BLaER1 treated with 17β-estradiol and CSF1 and Interleukin-3, amounts not matched to agents 10 nM and 100 nM (cell line): Measurements from ENCODE around the gene PPIH.
"Not testable (repeated sequence)": the region's sequence is repeated elsewhere in the genome, so short reads cannot be mapped to it uniquely, and the experiment has no call there.

ENCODE experiments used
- H3K27ac ChIP-seq, 11 experiments: shearing (Covaris generic); formaldehyde crosslinking; 2 replicates each; pipeline ENCODE4 v1.8.1; 2022
- H3K27me3 ChIP-seq, 11 experiments: shearing (Covaris generic); formaldehyde crosslinking; 2 replicates each; pipeline ENCODE4 v1.8.1; 2022
- H3K36me3 ChIP-seq, 11 experiments: shearing (Covaris generic); formaldehyde crosslinking; 2 replicates each; pipeline ENCODE4 v1.8.1; 2022
- H3K4me1 ChIP-seq, 10 experiments: shearing (Covaris generic); formaldehyde crosslinking; 2 replicates each; pipeline ENCODE4 v1.8.1; 2022
- H3K4me2 ChIP-seq, 11 experiments: shearing (Covaris generic); formaldehyde crosslinking; 2 replicates each; pipeline ENCODE4 v1.8.1; 2022
- H3K4me3 ChIP-seq, 10 experiments: shearing (Covaris generic); formaldehyde crosslinking; 2 replicates each; pipeline ENCODE4 v1.8.1; 2022
- H3K9ac ChIP-seq, 11 experiments: shearing (Covaris generic); formaldehyde crosslinking; 2 replicates each; pipeline ENCODE4 v1.8.1; 2022
- H3K9me3 ChIP-seq, 11 experiments: shearing (Covaris generic); formaldehyde crosslinking; replicated peaks in 1 of 11; 2 replicates each; pipeline ENCODE4 v1.8.1; 2022
- H4K20me1 ChIP-seq, 11 experiments: shearing (Covaris generic); formaldehyde crosslinking; 2 replicates each; pipeline ENCODE4 v1.8.1; 2022
- Cebpa-rat ChIP-seq, 11 experiments: shearing (Covaris generic); IDR thresholded peaks; 2 replicates each; pipeline ENCODE4 v1.8.1; 2022

PPIH gene

GRCh38 chr1:42680055-42680454, 21.8 kb downstream of the PPIH start:
- Histone ChIP-seq H3K27ac (no peak overlapping the region; a peak in 1 of 22 replicates), H3K9me3 (no peaks in the 10 kb centered on the region), H3K4me2 (peak overlapping the region; percentile 88 to 97 (median 92)), H3K9ac (peak overlapping the region in 1 of 11 experiments; percentile 93; a peak in 1 of 22 replicates), H3K27me3 (no peaks in the 10 kb centered on the region), H3K4me3 (peak overlapping the region in 1 of 10 experiments; percentile 95; a peak in 3 of 20 replicates), H4K20me1 (peaks cover 22 to 24% (median 23%) of the 10 kb centered on the region in 11 experiments), H3K36me3 (peaks cover 32 to 53% (median 45%) of the 10 kb centered on the region in 11 experiments), H3K4me1 (peaks cover 33 to 41% (median 36%) of the 10 kb centered on the region in 10 experiments)
- TF ChIP-seq Cebpa-rat (IDR thresholded peaks at IDR 0.05) = no peak

GRCh38 chr1:42680921-42681683, 22.9 kb downstream of the PPIH start:
- no peak for TF ChIP-seq Cebpa-rat (IDR thresholded peaks at IDR 0.05)
- peaks cover 42 to 48% (median 46%) of the 10 kb centered on the region in 10 experiments for H3K4me1 ChIP-seq
- H3K9me3 ChIP-seq = no peaks in the 10 kb centered on the region
- H3K27me3 ChIP-seq = no peaks in the 10 kb centered on the region
- peaks cover 30 to 53% (median 45%) of the 10 kb centered on the region in 11 experiments for H3K36me3 ChIP-seq
- peak overlapping the region; percentile 85 to 98 (median 93) for H3K27ac ChIP-seq
- peak overlapping the region; percentile 88 to 97 (median 92) for H3K4me2 ChIP-seq
- H4K20me1 ChIP-seq = peaks cover 32 to 35% (median 33%) of the 10 kb centered on the region in 11 experiments
- H3K9ac ChIP-seq = peak overlapping the region; percentile 89 to 97 (median 93)
- H3K4me3 ChIP-seq = peak overlapping the region; percentile 79 to 98 (median 94)

- Histone ChIP-seq H3K9me3 (no peaks in the 10 kb centered on the region), H3K4me2 (peak within 1 kb of the TSS; percentile 92 to 99 (median 96)), H3K27me3 (no peaks in the 10 kb centered on the region), H3K4me3 (peak within 1 kb of the TSS; percentile 79 to 98 (median 94)), H3K27ac (peak within 1 kb of the TSS; percentile 85 to 98 (median 93)), H4K20me1 (peaks cover 40 to 43% (median 41%) of the 10 kb centered on the region in 11 experiments), H3K9ac (peak within 1 kb of the TSS; percentile 89 to 97 (median 93)), H3K36me3 (peaks cover 35 to 53% (median 45%) of the 10 kb centered on the region in 11 experiments), H3K4me1 (peaks cover 50 to 56% (median 54%) of the 10 kb centered on the region in 10 experiments)
- no peak for TF ChIP-seq Cebpa-rat (IDR thresholded peaks at IDR 0.05)
Measured at GRCh38 chr1:42681741-42682483, 23.7 kb downstream of the PPIH start, which contains the start of gene YBX1. Gene YBX1 (plus strand): TSS chr1:42682418. CDS start chr1:42682566, 148 bp downstream.

- H3K4me1 ChIP-seq = peaks cover 55 to 61% (median 59%) of the 10 kb centered on the region in 10 experiments
- peaks cover 40 to 53% (median 45%) of the 10 kb centered on the region in 11 experiments for H3K36me3 ChIP-seq
- peak overlapping the region; percentile 89 to 97 (median 93) for H3K9ac ChIP-seq
- peak overlapping the region in 1 of 11 experiments; percentile 92; a peak in 1 of 22 replicates for H3K4me2 ChIP-seq
- not testable (repeated sequence) for H3K9me3 ChIP-seq, H3K27me3 ChIP-seq
- H4K20me1 ChIP-seq = peaks cover 45 to 48% (median 46%) of the 10 kb centered on the region in 11 experiments
- peak overlapping the region; percentile 79 to 98 (median 94) for H3K4me3 ChIP-seq
- peak overlapping the region; percentile 78 to 98 (median 93) for H3K27ac ChIP-seq
Measured at GRCh38 chr1:42682484-42682738, 24.2 kb downstream of the PPIH start.

- H3K27ac ChIP-seq = peak overlapping the region; percentile 78 to 98 (median 93)
- peaks cover 51 to 53% (median 52%) of the 10 kb centered on the region in 11 experiments for H4K20me1 ChIP-seq
- H3K36me3 ChIP-seq = peaks cover 45 to 53% (median 50%) of the 10 kb centered on the region in 11 experiments
- H3K9me3 ChIP-seq = no peaks in the 10 kb centered on the region
- H3K4me2 ChIP-seq = peak overlapping the region; percentile 85 to 99 (median 93)
- peaks cover 61 to 67% (median 64%) of the 10 kb centered on the region in 10 experiments for H3K4me1 ChIP-seq
- H3K27me3 ChIP-seq = no peaks in the 10 kb centered on the region
- no peak for TF ChIP-seq Cebpa-rat (IDR thresholded peaks at IDR 0.05)
- H3K9ac ChIP-seq = peak overlapping the region; percentile 89 to 97 (median 93)
- peak overlapping the region; percentile 79 to 98 (median 94) for H3K4me3 ChIP-seq
Measured at GRCh38 chr1:42682739-42683531, 24.7 kb downstream of the PPIH start.

- Histone ChIP-seq H3K27me3 (no peaks in the 10 kb centered on the region), H3K27ac (peak overlapping the region in 2 of 11 experiments; percentile 91 to 93; a peak in 2 of 22 replicates), H3K4me1 (peaks cover 70 to 77% (median 73%) of the 10 kb centered on the region in 10 experiments), H3K36me3 (peaks cover 51 to 62% (median 62%) of the 10 kb centered on the region in 11 experiments), H3K9ac (peak overlapping the region; percentile 89 to 97 (median 93)), H3K4me2 (peak overlapping the region; percentile 85 to 99 (median 93)), H3K4me3 (peak overlapping the region; percentile 79 to 98 (median 94)), H4K20me1 (peaks cover 63 to 65% (median 64%) of the 10 kb centered on the region in 11 experiments), H3K9me3 (no peaks in the 10 kb centered on the region)
- TF ChIP-seq Cebpa-rat (IDR thresholded peaks at IDR 0.05) = no peak
Measured at GRCh38 chr1:42684139-42684538, 25.9 kb downstream of the PPIH start.

- Histone ChIP-seq H3K9ac (peak overlapping the region in 6 of 11 experiments; percentile 0 to 90 (median 26); a peak in 6 of 22 replicates), H3K9me3 (no peaks in the 10 kb centered on the region), H4K20me1 (peaks cover 85 to 88% (median 86%) of the 10 kb centered on the region in 11 experiments), H3K4me1 (peaks cover 51 to 76% (median 64%) of the 10 kb centered on the region in 10 experiments), H3K27me3 (no peaks in the 10 kb centered on the region), H3K36me3 (peaks cover 67 to 85% (median 83%) of the 10 kb centered on the region in 11 experiments), H3K27ac (no peak overlapping the region), H3K4me2 (peak overlapping the region; percentile 68 to 99 (median 92)), H3K4me3 (peak overlapping the region in 7 of 10 experiments; percentile 14 to 98 (median 92); a peak in 8 of 20 replicates)
- no peak for TF ChIP-seq Cebpa-rat (IDR thresholded peaks at IDR 0.05)
Measured at GRCh38 chr1:42686418-42686817, 28.2 kb downstream of the PPIH start.

- no peak for TF ChIP-seq Cebpa-rat (IDR thresholded peaks at IDR 0.05)
- Histone ChIP-seq H3K4me2 (peak overlapping the region in 8 of 11 experiments; percentile 20 to 99 (median 88); a peak in 8 of 22 replicates), H3K27me3 (no peaks in the 10 kb centered on the region), H3K9me3 (no peaks in the 10 kb centered on the region), H4K20me1 (peaks cover 100% of the 10 kb centered on the region in 11 experiments), H3K36me3 (peaks cover 82 to 100% (median 99%) of the 10 kb centered on the region in 11 experiments), H3K9ac (peak overlapping the region in 1 of 11 experiments; percentile 5; a peak in 1 of 22 replicates), H3K4me1 (peaks cover 44 to 80% (median 52%) of the 10 kb centered on the region in 10 experiments), H3K27ac (no peak overlapping the region), H3K4me3 (no peak overlapping the region)
Measured at GRCh38 chr1:42689912-42690311, 31.7 kb downstream of the PPIH start.
